Thymus (tissue), 11 donors: Measurements from ENCODE around the gene TGFBRAP1. TPM values are rescaled to one million over a fixed set of nuclear protein-coding genes. Genes with fewer than 3 reads are reported as not detected.
"Not testable (repeated sequence)": the region's sequence is repeated elsewhere in the genome, so short reads cannot be mapped to it uniquely, and the experiment has no call there.

Experiments
- DNase-seq, 9 donors: peaks; one replicate each; pipeline ENCODE4 v3.0.0-alpha.2; 2013; ENCODE audit warnings: low spot score in 9 of 9, low read depth in 6 of 9, missing footprints in 1 of 9
- H3K27ac ChIP-seq, 2 donors: one replicate each; pipeline ENCODE4 v1.5.1; 2013; ENCODE audit warnings: control low read depth in 1 of 2, low read depth in 1 of 2, low read length in 1 of 2, mild to moderate bottlenecking in 1 of 2, moderate library complexity in 1 of 2
- H3K27me3 ChIP-seq, 2 donors: one replicate each; pipeline ENCODE4 v1.5.1; 2013; ENCODE audit warnings: low read length in 1 of 2; ENCODE audit not compliant: control insufficient read depth in 2 of 2, insufficient read depth in 1 of 2
- H3K36me3 ChIP-seq, 2 donors: one replicate each; pipeline ENCODE4 v1.5.1; 2013; ENCODE audit warnings: low read length in 1 of 2, mild to moderate bottlenecking in 1 of 2, moderate library complexity in 1 of 2; ENCODE audit not compliant: control insufficient read depth in 2 of 2, insufficient read depth in 2 of 2
- H3K4me1 ChIP-seq, 2 donors: one replicate each; pipeline ENCODE4 v1.5.1; 2013; ENCODE audit warnings: low read length in 2 of 2; ENCODE audit not compliant: control insufficient read depth in 2 of 2, insufficient read depth in 2 of 2
- H3K4me3 ChIP-seq, 2 donors: one replicate each; pipeline ENCODE4 v1.5.1; 2013; ENCODE audit warnings: low read length in 2 of 2, control low read depth in 1 of 2, mild to moderate bottlenecking in 1 of 2
- H3K9me3 ChIP-seq, 2 donors: one replicate each; pipeline ENCODE4 v1.5.1; 2013; ENCODE audit warnings: low read length in 1 of 2, mild to moderate bottlenecking in 1 of 2; ENCODE audit not compliant: control insufficient read depth in 2 of 2, insufficient read depth in 1 of 2
- WGBS: extraction: QIAGEN DNeasy Blood & Tissue Kit; methylation state at CpG from one replicate; pipeline ENCODE4 v1.1.7; 2013; 5-methylcytosine and 5-hydroxymethylcytosine counted together
- polyA plus RNA-seq: library from polyadenylated mRNA; stranded (reverse); fragments of 200-250 nt; gene quantifications from one replicate; pipeline ENCODE4 v1.2.3, GENCODE V29; 2013
- total RNA-seq: library from RNA; stranded (reverse); fragments of 120-200 nt; gene quantifications from one replicate; pipeline ENCODE4 v1.2.4, GENCODE V29; 2013
- donor health status: healthy.

TGFBRAP1 gene
- total and polyA plus RNA-seq, 2 donors, result 6.1 to 7.3 TPM

GRCh38 chr2:105336786-105337121, 7.2 kb upstream of the TGFBRAP1 start:
- H3K4me3 ChIP-seq, result peak overlapping the region; percentile 75 to 98
- peaks cover 5 to 13% of the 10 kb centered on the region in 2 donors for H3K4me1 ChIP-seq
- no peak for DNase-seq
- H3K27me3 ChIP-seq, result no peaks in the 10 kb centered on the region
- H3K27ac ChIP-seq, result peak overlapping the region; percentile 93 to 98
- H3K36me3 ChIP-seq, result peaks cover 13 to 26% of the 10 kb centered on the region in 2 donors
- WGBS, result 6% methylated on average over 7 of the region's 7 CpGs
- peaks cover 0 to 1% of the 10 kb centered on the region in 2 donors for H3K9me3 ChIP-seq

- peaks cover 0 to 1% of the 10 kb centered on the region in 2 donors for H3K9me3 ChIP-seq
- no peak for DNase-seq
- H3K27ac ChIP-seq, result no peak overlapping the region
- peaks cover 8 to 14% of the 10 kb centered on the region in 2 donors for H3K36me3 ChIP-seq
- H3K4me1 ChIP-seq, result peaks cover 5 to 13% of the 10 kb centered on the region in 2 donors
- 99% methylated on average over 2 of the region's 2 CpGs for WGBS
- no peaks in the 10 kb centered on the region for H3K27me3 ChIP-seq
- no peak overlapping the region for H3K4me3 ChIP-seq
Measured at GRCh38 chr2:105335469-105335868, 5.9 kb upstream of the TGFBRAP1 start.

- no peak for DNase-seq
- no peak overlapping the region for H3K4me3 ChIP-seq
- WGBS, result 97% methylated on average over 4 of the region's 4 CpGs
- H3K27ac ChIP-seq, result no peak overlapping the region
- H3K9me3 ChIP-seq, result peaks cover 0 to 1% of the 10 kb centered on the region in 2 donors
- peaks cover 3 to 4% of the 10 kb centered on the region in 2 donors for H3K36me3 ChIP-seq
- H3K27me3 ChIP-seq, result no peaks in the 10 kb centered on the region
- peaks cover 9 to 19% of the 10 kb centered on the region in 2 donors for H3K4me1 ChIP-seq
Measured at GRCh38 chr2:105334211-105334610, 4.7 kb upstream of the TGFBRAP1 start.

GRCh38 chr2:105330681-105331375, 1.3 kb upstream of the TGFBRAP1 start:
- Histone ChIP-seq H3K27ac (no peak overlapping the region), H3K9me3 (no peaks in the 10 kb centered on the region), H3K4me1 (peaks cover 5 to 19% of the 10 kb centered on the region in 2 donors), H3K36me3 (peaks cover 3 to 4% of the 10 kb centered on the region in 2 donors), H3K4me3 (no peak overlapping the region), H3K27me3 (no peaks in the 10 kb centered on the region)
- DNase-seq, result no peak
- WGBS, result 98% methylated on average over 4 of the region's 4 CpGs

GRCh38 chr2:105329197-105329554, 359 bp downstream of the TGFBRAP1 start:
- Histone ChIP-seq H3K4me1 (peaks cover 5 to 19% of the 10 kb centered on the region in 2 donors), H3K27ac (no peak overlapping the region), H3K27me3 (no peaks in the 10 kb centered on the region), H3K36me3 (peaks cover 3 to 4% of the 10 kb centered on the region in 2 donors), H3K4me3 (peak overlapping the region; percentile 54 to 78), H3K9me3 (no peaks in the 10 kb centered on the region)
- DNase-seq, result peak in 2 of 9 donors; percentile 26 to 39
- under 1% methylated on average over 17 of the region's 17 CpGs for WGBS

- H3K4me1 ChIP-seq, result peaks cover 5 to 19% of the 10 kb centered on the region in 2 donors
- no peaks in the 10 kb centered on the region for H3K27me3 ChIP-seq
- H3K36me3 ChIP-seq, result peaks cover 3 to 4% of the 10 kb centered on the region in 2 donors
- peak overlapping the region; percentile 54 to 78 for H3K4me3 ChIP-seq
- no peak overlapping the region for H3K27ac ChIP-seq
- WGBS, result 20% methylated on average over 16 of the region's 16 CpGs
- DNase-seq, result peak in 1 of 9 donors; percentile 40
- H3K9me3 ChIP-seq, result no peaks in the 10 kb centered on the region
Measured at GRCh38 chr2:105328281-105329196, 996 bp downstream of the TGFBRAP1 start.

GRCh38 chr2:105327690-105328089, 1.8 kb downstream of the TGFBRAP1 start:
- Histone ChIP-seq H3K4me3 (no peak overlapping the region), H3K27ac (no peak overlapping the region)

GRCh38 chr2:105327271-105327670, 2.3 kb downstream of the TGFBRAP1 start:
- not testable (repeated sequence) for H3K9me3 ChIP-seq, H3K27ac ChIP-seq, H3K27me3 ChIP-seq, H3K4me3 ChIP-seq, H3K36me3 ChIP-seq, DNase-seq
- 99% methylated on average over 3 of the region's 3 CpGs for WGBS
- H3K4me1 ChIP-seq, result peaks cover 5 to 24% of the 10 kb centered on the region in 2 donors

More at GRCh38 chr2:105327690-105328089, 1.8 kb downstream of the TGFBRAP1 start:
- H3K27me3 ChIP-seq, result no peaks in the 10 kb centered on the region
- no peak for DNase-seq
- no peaks in the 10 kb centered on the region for H3K9me3 ChIP-seq
- H3K4me1 ChIP-seq, result peaks cover 5 to 24% of the 10 kb centered on the region in 2 donors
- WGBS, result 92% methylated on average over 2 of the region's 2 CpGs
- peaks cover 3 to 4% of the 10 kb centered on the region in 2 donors for H3K36me3 ChIP-seq

GRCh38 chr2:105325389-105325963, 4.1 kb downstream of the TGFBRAP1 start:
- no peak for DNase-seq
- Histone ChIP-seq H3K4me3 (no peak overlapping the region), H3K36me3 (peaks cover 3 to 4% of the 10 kb centered on the region in 2 donors), H3K27me3 (no peaks in the 10 kb centered on the region), H3K4me1 (peaks cover 5 to 24% of the 10 kb centered on the region in 2 donors), H3K9me3 (no peaks in the 10 kb centered on the region), H3K27ac (no peak overlapping the region)
- 40% methylated on average over 3 of the region's 3 CpGs for WGBS
